Heart left ventricle (tissue), 13 donors: ENCODE measurements around the gene NDFIP1.

Experiments
- POLR2A ChIP-seq, 2 donors: fragments of 450-650 bp; IDR thresholded peaks; one replicate each; pipeline ENCODE4 v1.6.1; 2017; ENCODE audit warnings: antibody characterized with exemption in 2 of 2, mild to moderate bottlenecking in 2 of 2, moderate library complexity in 2 of 2
- TF ChIP-seq, protein P1 (sequence below), 12 donors: fragments of 200-600 bp; sonication (generic) in 4 of 12; IDR thresholded peaks; one replicate each; pipeline versions ENCODE4 v1.5.0 to v1.8.0; 2018 to 2022; ENCODE audit warnings: antibody characterized with exemption in 12 of 12, mild to moderate bottlenecking in 5 of 12
- donor health status: ischemic (EF 13 %, LVEDD 7.1; RV severe dilation, severe dysfunction).
- donor health status: DM: no; HTN: yes; CAD: no.
- donor health status: DM: no; HTN: no; CAD: no.
- donor health status: ischemic (EF 25% LVEDD 6.9; RV normal size, moderate dysfunction).
- donor health status: ischemic (EF 25% LVEDD 5.7; RV mildly dilated, moderate dysfunction).
- donor health status: ischemic (EF 35%, LVEDD 5.7; RV mildly dilated, moderate dysfunction).
- donor health status: nonischemic (EF 11% LVEDD 7.7; RV severe dilation, severe dysfunction).
- donor health status: DM: yes; HTN: yes; CAD: no.
- donor health status: PGD.
- donor health status: ischemic (EF 29% LVEDD 5.4; RV normal size, mild dysfunction).
- donor health status: nonischemic (EF 23%, LVEDD 6.1; RV moderate dilation, normal function).

DNA sequence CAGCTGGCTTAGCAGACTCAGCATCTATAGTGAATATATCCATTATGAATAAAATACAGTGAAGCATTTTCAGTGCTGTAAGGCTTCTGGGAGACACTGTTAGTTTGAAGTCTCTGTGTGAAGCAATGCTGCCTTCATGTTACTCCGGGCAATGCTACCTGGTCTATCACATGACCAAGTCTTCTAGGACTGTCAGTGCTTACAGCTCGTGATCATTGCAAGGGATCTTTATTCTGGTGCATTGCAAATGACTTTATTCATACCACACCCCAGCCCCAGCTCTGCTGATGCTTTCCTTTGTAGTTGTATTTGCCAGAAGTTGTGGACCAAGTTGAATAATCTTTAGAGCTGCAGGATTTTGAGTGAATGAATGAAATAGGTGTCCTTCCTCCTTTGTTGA, 21.9 kb upstream of the NDFIP1 start:
- TF ChIP-seq, protein P1, sequence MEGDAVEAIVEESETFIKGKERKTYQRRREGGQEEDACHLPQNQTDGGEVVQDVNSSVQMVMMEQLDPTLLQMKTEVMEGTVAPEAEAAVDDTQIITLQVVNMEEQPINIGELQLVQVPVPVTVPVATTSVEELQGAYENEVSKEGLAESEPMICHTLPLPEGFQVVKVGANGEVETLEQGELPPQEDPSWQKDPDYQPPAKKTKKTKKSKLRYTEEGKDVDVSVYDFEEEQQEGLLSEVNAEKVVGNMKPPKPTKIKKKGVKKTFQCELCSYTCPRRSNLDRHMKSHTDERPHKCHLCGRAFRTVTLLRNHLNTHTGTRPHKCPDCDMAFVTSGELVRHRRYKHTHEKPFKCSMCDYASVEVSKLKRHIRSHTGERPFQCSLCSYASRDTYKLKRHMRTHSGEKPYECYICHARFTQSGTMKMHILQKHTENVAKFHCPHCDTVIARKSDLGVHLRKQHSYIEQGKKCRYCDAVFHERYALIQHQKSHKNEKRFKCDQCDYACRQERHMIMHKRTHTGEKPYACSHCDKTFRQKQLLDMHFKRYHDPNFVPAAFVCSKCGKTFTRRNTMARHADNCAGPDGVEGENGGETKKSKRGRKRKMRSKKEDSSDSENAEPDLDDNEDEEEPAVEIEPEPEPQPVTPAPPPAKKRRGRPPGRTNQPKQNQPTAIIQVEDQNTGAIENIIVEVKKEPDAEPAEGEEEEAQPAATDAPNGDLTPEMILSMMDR (IDR thresholded peaks at IDR 0.05) = no peak
- TF ChIP-seq POLR2A (IDR thresholded peaks at IDR 0.05) = no peak
